HepG2 (cell line): ENCODE results near the gene PCDH10. TPM values are rescaled to one million over a fixed set of nuclear protein-coding genes. Genes with fewer than 3 reads are reported as not detected.
"Not testable (repeated sequence)": the region's sequence is repeated elsewhere in the genome, so short reads cannot be mapped to it uniquely, and the experiment has no call there.

Source experiments
- ATAC-seq: fragments of 200-7000 bp; cut with Tn5 transposase; 3 replicates; pipeline ENCODE4 v1.9.1; 2020; ENCODE audit warnings: mild to moderate bottlenecking, moderate library complexity
- BruUV-seq: library from RNA; stranded (reverse); fragments of 400-500 nt; replicated peaks from 2 replicates; lab custom pipeline; 2021; lab: Mats Ljungman, UMichigan
- CTCF ChIA-PET: fragments of 300-600 bp; formaldehyde crosslinking; extraction: SDS; loops from one replicate; lab custom pipeline; 2021; ENCODE audit warnings: low total read pairs, inconsistent platforms, low intra/inter-chr PET ratio; lab: Yijun Ruan, JAX
- POLR2A ChIA-PET: fragments of 350-600 bp; sonication (Branson Sonifier 250); formaldehyde crosslinking; loops from one replicate; lab custom pipeline; 2020; ENCODE audit warnings: antibody characterized with exemption, inconsistent platforms; lab: Yijun Ruan, JAX
- DNase-seq: peaks from one replicate; pipeline ENCODE4 v3.0.0-alpha.2; 2015; ENCODE audit warnings: low spot score
- FAIRE-seq: peaks from 3 replicates; lab custom pipeline; 2011; peaks lifted over from hg19 to GRCh38; lab: Jason Lieb, UNC
- H2AFZ ChIP-seq: one replicate; pipeline ENCODE4 v1.6.1; 2011; ENCODE audit warnings: low read length, inconsistent platforms
- H3K27ac ChIP-seq: fragments of 300-600 bp; 3 replicates; pipeline ENCODE4 v1.8.0; 2011; ENCODE audit warnings: mixed run types, mild to moderate bottlenecking, mixed read lengths, low read length, inconsistent platforms; ENCODE audit not compliant: insufficient read depth; ENCODE audit errors: extremely low read length
- H3K27me3 ChIP-seq, 2 experiments: fragments of 200-600 bp in 1 of 2; 2 replicates in 1 of 2; 3 replicates in 1 of 2; pipeline versions ENCODE4 v1.6.0 to v1.8.0; 2011; ENCODE audit warnings: low read length in 2 of 2, mild to moderate bottlenecking in 2 of 2, moderate library complexity in 2 of 2, inconsistent platforms in 1 of 2; ENCODE audit not compliant: insufficient read depth in 2 of 2, control insufficient read depth in 1 of 2
- H3K36me3 ChIP-seq, 2 experiments: fragments of 200-600 bp in 1 of 2; replicated peaks in 1 of 2; 2 replicates in 1 of 2; 3 replicates in 1 of 2; pipeline versions ENCODE4 v1.5.1 to v1.8.0; 2011; ENCODE audit warnings: low read length in 2 of 2, inconsistent platforms in 1 of 2; ENCODE audit not compliant: insufficient read depth in 2 of 2, control insufficient read depth in 1 of 2
- H3K4me1 ChIP-seq: 2 replicates; pipeline ENCODE4 v1.5.1; 2012; ENCODE audit warnings: low read length, inconsistent platforms; ENCODE audit not compliant: insufficient read depth
- H3K4me2 ChIP-seq: 2 replicates; pipeline ENCODE4 v1.6.0; 2011; ENCODE audit warnings: low read depth, low read length, inconsistent platforms
- H3K4me3 ChIP-seq, 3 experiments: fragments of 200-600 bp in 1 of 3; sonication (generic), shearing (Covaris generic) in 1 of 3; replicated peaks in 1 of 3; 2 replicates each; pipeline ENCODE4 v1.5.1; 2011 to 2016; ENCODE audit warnings: low read length in 3 of 3, inconsistent platforms in 2 of 3, low read depth in 2 of 3, mild to moderate bottlenecking in 2 of 3, control low read depth in 1 of 3, mixed read lengths in 1 of 3; ENCODE audit not compliant: insufficient read depth in 1 of 3
- H3K79me2 ChIP-seq: one replicate; pipeline ENCODE4 v1.6.1; 2011; ENCODE audit warnings: low read length, inconsistent platforms; ENCODE audit not compliant: insufficient read depth
- H3K9ac ChIP-seq: 2 replicates; pipeline ENCODE4 v1.6.0; 2011; ENCODE audit warnings: mild to moderate bottlenecking, low read depth, low read length, inconsistent platforms; ENCODE audit not compliant: insufficient read depth
- H3K9me3 ChIP-seq: 2 replicates; pipeline ENCODE4 v1.5.1; 2012; ENCODE audit warnings: mild to moderate bottlenecking, low read length
- H4K20me1 ChIP-seq: 2 replicates; pipeline ENCODE4 v1.6.0; 2011; ENCODE audit warnings: inconsistent platforms, mild to moderate bottlenecking, low read length, moderate library complexity; ENCODE audit not compliant: insufficient read depth
- FOSL1 ChIP-seq: sonication (generic); formaldehyde crosslinking; IDR thresholded peaks from 2 replicates; pipeline ENCODE4 v1.9.0; 2021; ENCODE audit warnings: missing genetic modification reagents, borderline replicate concordance
- FOXK2 ChIP-seq: fragments of 450-650 bp; IDR thresholded peaks from 2 replicates; pipeline ENCODE4 v1.6.1; 2016
- FOXM1 ChIP-seq: sonication (generic); formaldehyde crosslinking; IDR thresholded peaks from 2 replicates; pipeline ENCODE4 v1.5.0; 2020; ENCODE audit warnings: missing genetic modification reagents
- KLF6 ChIP-seq: IDR thresholded peaks from 2 replicates; pipeline ENCODE4 v1.8.0; 2016; ENCODE audit warnings: missing biosample characterization, missing genetic modification reagents
- MAX ChIP-seq: IDR thresholded peaks from 2 replicates; pipeline ENCODE4 v1.6.1; 2012; ENCODE audit warnings: inconsistent platforms
- NFKB2 ChIP-seq: sonication (generic); formaldehyde crosslinking; IDR thresholded peaks from 2 replicates; pipeline ENCODE4 v1.4.0; 2020; ENCODE audit warnings: missing genetic modification reagents, borderline replicate concordance
- PCBP2 ChIP-seq: fragments of 200-400 bp; formaldehyde crosslinking; optimal IDR thresholded peaks from 2 replicates; pipeline ENCODE3; 2018; ENCODE audit warnings: low read length, low read depth; ENCODE audit not compliant: poor library complexity, severe bottlenecking
- PHB2 ChIP-seq: fragments of 450-650 bp; IDR thresholded peaks from 2 replicates; pipeline ENCODE4 v1.6.1; 2018; ENCODE audit not compliant: partially characterized antibody
- RCOR2 ChIP-seq: IDR thresholded peaks from 2 replicates; pipeline ENCODE4 v1.6.1; 2016; ENCODE audit warnings: missing biosample characterization, missing genetic modification reagents
- RFX5 ChIP-seq: IDR thresholded peaks from 2 replicates; pipeline ENCODE4 v1.6.1; 2011; ENCODE audit warnings: low read depth, low read length, improper control_type of control experiment
- TEAD2 ChIP-seq: sonication (generic); formaldehyde crosslinking; IDR thresholded peaks from 2 replicates; pipeline ENCODE4 v1.9.0; 2021; ENCODE audit warnings: missing genetic modification reagents
- TGIF2 ChIP-seq: IDR thresholded peaks from 2 replicates; pipeline ENCODE4 v1.6.1; 2016; ENCODE audit warnings: control low read depth, missing compliant biosample characterization
- ZBTB7B ChIP-seq: sonication (generic); formaldehyde crosslinking; IDR thresholded peaks from 2 replicates; pipeline ENCODE4 v1.4.0; 2020; ENCODE audit warnings: missing genetic modification reagents
- ZFP1 ChIP-seq: IDR thresholded peaks from 2 replicates; pipeline ENCODE4 v1.6.1; 2016
- ZFP90 ChIP-seq: sonication (generic); formaldehyde crosslinking; IDR thresholded peaks from 2 replicates; pipeline ENCODE4 v1.8.0; 2022; ENCODE audit warnings: missing genetic modification reagents, mild to moderate bottlenecking, inconsistent platforms, borderline replicate concordance
- ZNF251 ChIP-seq: sonication (generic); formaldehyde crosslinking; IDR thresholded peaks from 2 replicates; pipeline ENCODE4 v1.9.0; 2021; ENCODE audit warnings: mild to moderate bottlenecking, missing genetic modification reagents
- ZNF652 ChIP-seq: IDR thresholded peaks from 2 replicates; pipeline ENCODE4 v1.6.1; 2016; ENCODE audit warnings: low read depth, borderline replicate concordance
- WGBS: methylation state at CpG from one replicate; pipeline ENCODE4 v1.1.6; 2017; ENCODE audit warnings: low lambda C conversion rate; 5-methylcytosine and 5-hydroxymethylcytosine counted together
- in situ Hi-C: cut with HindIII; loops from 2 replicates; pipeline ENCODE4 v1.10.0; 2017; ENCODE audit warnings: low pct_unique_long_range_greater_than_20kb; ENCODE audit not compliant: extremely low pct_ligation_motif_present
- intact Hi-C: fragments of 100-400 bp; cut with micrococcal nuclease; formaldehyde crosslinking; loops from one replicate; pipeline ENCODE4 v1.10.0; 2022; ENCODE audit not compliant: unreplicated experiment
- polyA plus RNA-seq, 8 experiments: library from polyadenylated mRNA; depleted of rRNA in 3 of 8; stranded (reverse) in 7 of 8; unstranded in 1 of 8; fragments of >200 nt; fragmentation: Illumina TruSeq in 4 of 8; extraction: Trizol in 4 of 8; gene quantifications; 2 replicates each; pipeline versions ENCODE4 v1.2.1 to v1.2.3, GENCODE V29; 2011 to 2016; ENCODE audit warnings: low read depth in 4 of 8, missing spikeins in 1 of 8, mixed read lengths in 1 of 8; ENCODE audit not compliant: insufficient read depth in 1 of 8
- total RNA-seq, 5 experiments: library from RNA; depleted of rRNA; stranded (reverse); fragments of >200 nt; fragmentation: Illumina TruSeq; extraction: Trizol; gene quantifications; 2 replicates each; pipeline ENCODE4 v1.2.3, GENCODE V29; 2016; ENCODE audit warnings: low read depth in 1 of 5

PCDH10 gene
- total and polyA plus RNA-seq, 2 of the 13 experiments (the other 11 are each of a cell fraction or from before 2014, with no cell fraction given), result not detected

DNA sequence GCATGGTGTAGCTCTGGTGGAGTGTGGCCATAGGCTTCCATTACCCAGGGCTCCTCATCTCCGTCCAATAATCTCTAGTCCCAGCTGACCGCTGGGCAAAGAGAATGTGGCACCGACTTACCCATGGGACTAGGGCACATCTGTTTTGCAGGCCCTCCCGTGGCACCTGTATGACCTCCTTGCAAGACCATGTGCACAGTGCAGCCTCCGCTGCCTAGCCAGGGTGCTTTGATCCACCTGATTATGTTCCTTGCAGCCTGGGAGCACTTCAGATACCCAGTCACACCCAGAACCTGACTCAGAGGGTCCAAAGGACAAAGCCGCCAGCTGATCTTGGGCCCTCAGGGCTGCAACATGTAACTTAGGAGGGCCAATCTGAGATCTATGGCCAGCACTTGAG, 84.8 kb downstream of the PCDH10 start:
- Histone ChIP-seq H3K4me1 (no peaks in the 10 kb centered on the region), H3K79me2 (no peaks in the 10 kb centered on the region), H3K36me3 (no peaks in the 10 kb centered on the region), H3K27ac (no peak overlapping the region), H3K9ac (no peak overlapping the region), H2AFZ (no peak overlapping the region), H3K4me3 (no peak overlapping the region), H3K9me3 (no peaks in the 10 kb centered on the region), H4K20me1 (no peaks in the 10 kb centered on the region), H3K4me2 (no peak overlapping the region), H3K27me3 (no peaks in the 10 kb centered on the region)
- DNase-seq (no peak), FAIRE-seq (no peak), ATAC-seq (no peak)
- in situ Hi-C loops, result no loop called here
- POLR2A ChIA-PET, result no interaction called here
- CTCF ChIA-PET, result no interaction called here
- no TSS peak for BruUV-seq
- TF ChIP-seq FOXK2, result no peak
- no peak for TF ChIP-seq KLF6 (CRISPR knock-in tag)
- no peak for TF ChIP-seq NFKB2 (CRISPR knock-in tag)
- TF ChIP-seq FOSL1 (CRISPR knock-in tag), result no peak
- TF ChIP-seq FOXM1, result no peak
- no peak for TF ChIP-seq ZFP1 (CRISPR knock-in tag)
- TF ChIP-seq RCOR2, result no peak
- no peak for TF ChIP-seq PHB2
- TF ChIP-seq RFX5, result no peak
- TF ChIP-seq ZNF251, result no peak
- no peak for TF ChIP-seq ZBTB7B (CRISPR knock-in tag)
- TF ChIP-seq TEAD2, result no peak
- TF ChIP-seq ZNF652 (CRISPR knock-in tag), result no peak
- TF ChIP-seq MAX, result no peak
- TF ChIP-seq ZFP90, result no peak
- no peak for TF ChIP-seq PCBP2
- TF ChIP-seq TGIF2 (CRISPR knock-in tag), result no peak
- intact Hi-C loops, result no loop called here
- WGBS, result no CpG with 5 or more reads among the region's 6 CpGs

GRCh38 chr4:133240451-133240850, 91.4 kb downstream of the PCDH10 start:
- H4K20me1 ChIP-seq, CTCF ChIA-PET, BruUV-seq, FAIRE-seq, DNase-seq, H3K4me3 ChIP-seq, H3K36me3 ChIP-seq, H3K4me2 ChIP-seq, H3K4me1 ChIP-seq, in situ Hi-C loops, H2AFZ ChIP-seq, intact Hi-C loops, POLR2A ChIA-PET, H3K27me3 ChIP-seq, H3K79me2 ChIP-seq, ATAC-seq, H3K27ac ChIP-seq, H3K9ac ChIP-seq, H3K9me3 ChIP-seq: not testable (repeated sequence)
- WGBS, result 59% methylated on average over 12 of the region's 30 CpGs
